Fibroblast of lung (primary cell): ENCODE data around the gene WNT11.

Experiments
- CTCF ChIP-seq, 2 donors: IDR thresholded peaks in 1 of 2; conservative IDR thresholded peaks in 1 of 2; 1 replicate in 1 of 2; 2 replicates in 1 of 2; pipeline ENCODE4 v1.5.1; 2011 to 2012; ENCODE audit warnings: low read length in 2 of 2, control low read depth in 1 of 2, inconsistent platforms in 1 of 2, low read depth in 1 of 2, mild to moderate bottlenecking in 1 of 2
- EZH2 ChIP-seq: IDR thresholded peaks from 2 replicates; pipeline ENCODE4 v1.5.1; 2012; ENCODE audit warnings: low read length, control low read depth, mild to moderate bottlenecking; ENCODE audit errors: missing control alignments

DNA sequence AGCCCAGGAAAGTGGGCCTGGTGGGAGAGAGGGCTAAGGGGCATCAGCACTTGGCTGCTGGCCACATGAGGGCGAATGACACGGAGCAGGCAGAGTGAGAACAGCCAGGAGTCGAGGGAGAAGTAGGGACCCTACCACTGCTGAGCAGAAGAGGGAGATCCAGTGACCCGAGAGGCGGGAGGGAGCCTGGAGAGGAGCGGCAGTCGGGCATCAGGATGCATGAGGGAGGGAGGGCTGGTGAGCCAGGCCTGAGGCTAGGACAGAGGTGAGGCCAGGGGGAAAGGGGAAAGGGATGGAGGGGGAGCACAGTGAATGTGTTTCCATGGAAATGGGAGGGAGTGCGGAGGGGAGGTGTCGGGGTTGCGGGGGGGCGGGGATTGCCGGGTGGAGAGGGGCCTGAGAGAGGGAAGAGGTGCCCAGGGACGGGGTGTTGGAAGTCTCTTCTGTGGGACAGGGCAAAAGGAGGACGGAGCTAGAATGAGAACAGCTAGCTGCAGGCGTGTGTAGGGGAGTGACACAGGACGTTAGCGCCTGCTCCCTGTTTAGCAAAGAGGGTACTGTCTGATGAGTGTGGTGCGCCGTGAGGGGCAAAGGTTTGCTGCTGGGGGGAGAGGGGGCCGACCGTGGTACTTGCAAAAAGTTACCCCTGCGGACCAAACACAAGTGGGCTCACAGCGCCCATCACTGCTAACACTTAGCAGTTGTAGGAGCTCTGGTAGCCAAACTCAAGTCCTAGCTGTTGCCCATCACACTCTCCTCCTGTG, 37.1 kb upstream of the WNT11 start:
- TF ChIP-seq CTCF (conservative IDR thresholded peaks at IDR 0.05 in 1 of 2, IDR thresholded peaks at IDR 0.05 in 1 of 2; ENCODE audit: low read depth in 1 of 2, low read length in 2 of 2), result no peak
- TF ChIP-seq EZH2, result no peak
